Measurements from ENCODE around the gene ALDH3B1. TPM values are rescaled to one million over a fixed set of nuclear protein-coding genes. Genes with fewer than 3 reads are reported as not detected.
A peak's percentile ranks its signal among the peaks of the same experiment; 100 is the strongest.

The ALDH3B1 gene
- total RNA-seq, 4 donors from 2014 or later: 3.0 to 6.6 (median 3.5) TPM

GRCh38 chr11:68040957-68041591 lies 30.9 kb downstream of the ALDH3B1 start:
- peaks cover 35 to 42% of the 10 kb centered on the region in 2 donors for H3K4me1 ChIP-seq
- intact Hi-C loops (cut with DNase I): loop anchor here (5.0 kb wide), 1 partner anchor 81 kb away; the partner anchor contains the start of gene CHKA

GRCh38 chr11:68041617-68042218 lies 31.6 kb downstream of the ALDH3B1 start:
- Histone ChIP-seq H3K27me3 (no peaks in the 10 kb centered on the region), H3K4me1 (peaks cover 32 to 39% of the 10 kb centered on the region in 2 donors), H3K4me3 (replicated peaks in 1 of 3) (no peak overlapping the region), H3K36me3 (peaks cover 10 to 12% of the 10 kb centered on the region in 2 donors), H3K9me3 (no peaks in the 10 kb centered on the region), H3K27ac (no peak overlapping the region)
- TF ChIP-seq POLR2A (IDR thresholded peaks at IDR 0.05): no peak
- TF ChIP-seq CTCF (IDR thresholded peaks at IDR 0.05): no peak
- DNase-seq: no peak
- 80 to 86% methylated on average over 10 to 12 of the region's 12 CpGs for WGBS, 2 donors
- intact Hi-C loops (cut with DNase I): loop anchor here (5.0 kb wide), 1 partner anchor 81 kb away; the partner anchor contains the start of gene CHKA

More at GRCh38 chr11:68040957-68041591, 30.9 kb downstream of the ALDH3B1 start:
- 85 to 94% methylated on average over 12 to 22 of the region's 23 CpGs for WGBS, 2 donors
- no peak for DNase-seq
- Histone ChIP-seq H3K27me3 (no peaks in the 10 kb centered on the region), H3K27ac (peak overlapping the region; percentile 88 to 94 (median 91)), H3K36me3 (peaks cover 12 to 14% of the 10 kb centered on the region in 2 donors), H3K9me3 (no peaks in the 10 kb centered on the region), H3K4me3 (replicated peaks in 1 of 3) (peak overlapping the region in 1 of 3 donors; percentile 48)
- TF ChIP-seq CTCF (IDR thresholded peaks at IDR 0.05) (no peak), POLR2A (IDR thresholded peaks at IDR 0.05) (no peak)

- intact Hi-C loops (cut with DNase I): loop anchor here (5.0 kb wide), 1 partner anchor 80 kb away; the partner anchor contains the start of gene CHKA
- no peak overlapping the region for H3K4me3 ChIP-seq (replicated peaks in 1 of 3)
- 96 to 100% methylated on average over 6 to 8 of the region's 27 CpGs for WGBS, 2 donors
- H3K4me1 ChIP-seq: peaks cover 25 to 32% of the 10 kb centered on the region in 2 donors
- no peak for DNase-seq
- no peak overlapping the region for H3K27ac ChIP-seq
- no peak for TF ChIP-seq POLR2A (IDR thresholded peaks at IDR 0.05)
- TF ChIP-seq CTCF (IDR thresholded peaks at IDR 0.05): no peak
- H3K36me3 ChIP-seq: peaks cover 10 to 12% of the 10 kb centered on the region in 2 donors
- no peaks in the 10 kb centered on the region for H3K27me3 ChIP-seq
- H3K9me3 ChIP-seq: no peaks in the 10 kb centered on the region
Measured at GRCh38 chr11:68042219-68043028, 32.3 kb downstream of the ALDH3B1 start.

- intact Hi-C loops (cut with DNase I): loop anchor here (5.0 kb wide), 1 partner anchor 79 kb away; the partner anchor contains the start of gene CHKA
- H3K9me3 ChIP-seq: no peaks in the 10 kb centered on the region
- H3K36me3 ChIP-seq: peaks cover 10 to 12% of the 10 kb centered on the region in 2 donors
- peaks cover 19 to 28% of the 10 kb centered on the region in 2 donors for H3K4me1 ChIP-seq
- H3K27ac ChIP-seq: no peak overlapping the region
- H3K4me3 ChIP-seq (replicated peaks in 1 of 3): no peak overlapping the region
- H3K27me3 ChIP-seq: no peaks in the 10 kb centered on the region
- 73 to 80% methylated on average over 2 to 3 of the region's 8 CpGs for WGBS, 2 donors
- TF ChIP-seq CTCF (IDR thresholded peaks at IDR 0.05) (no peak), POLR2A (IDR thresholded peaks at IDR 0.05) (no peak)
- no peak for DNase-seq
Measured at GRCh38 chr11:68043029-68043348, 32.9 kb downstream of the ALDH3B1 start.
